Lung (tissue), 16 donors: ENCODE data around the gene F2RL2. TPM values are rescaled to one million over a fixed set of nuclear protein-coding genes. Genes with fewer than 3 reads are reported as not detected.

ENCODE experiments used
- ATAC-seq: fragments of 200-7000 bp; cut with Tn5 transposase; one replicate; pipeline ENCODE4 v1.9.1; 2020; ENCODE audit warnings: moderate number of reproducible peaks; ENCODE audit not compliant: insufficient read depth, low FRiP score
- DNase-seq, 3 donors: peaks; one replicate each; pipeline ENCODE4 v3.0.0-alpha.2; 2013 to 2017
- H3K27ac ChIP-seq, 2 donors: one replicate each; pipeline ENCODE4 v1.5.1; 2013; ENCODE audit warnings: mild to moderate bottlenecking in 2 of 2, moderate library complexity in 2 of 2, control low read depth in 1 of 2, inconsistent platforms in 1 of 2, low read depth in 1 of 2, low read length in 1 of 2
- H3K27me3 ChIP-seq, 3 donors: one replicate each; pipeline ENCODE4 v1.5.1; 2013; ENCODE audit warnings: low read length in 2 of 3; ENCODE audit not compliant: control insufficient read depth in 3 of 3, insufficient read depth in 3 of 3
- H3K36me3 ChIP-seq, 4 donors: one replicate each; pipeline ENCODE4 v1.5.1; 2013; ENCODE audit warnings: low read length in 4 of 4, mild to moderate bottlenecking in 1 of 4, moderate library complexity in 1 of 4; ENCODE audit not compliant: control insufficient read depth in 4 of 4, insufficient read depth in 4 of 4
- H3K4me1 ChIP-seq, 5 donors: one replicate each; pipeline ENCODE4 v1.5.1; 2013; ENCODE audit warnings: low read length in 5 of 5, mild to moderate bottlenecking in 2 of 5, moderate library complexity in 1 of 5; ENCODE audit not compliant: control insufficient read depth in 5 of 5, insufficient read depth in 5 of 5
- H3K4me3 ChIP-seq: one replicate; pipeline ENCODE4 v1.5.1; 2013; ENCODE audit warnings: mild to moderate bottlenecking, control low read depth, moderate library complexity
- H3K9ac ChIP-seq, 2 donors: one replicate each; pipeline ENCODE4 v1.5.1; 2013; ENCODE audit warnings: low read length in 2 of 2, control low read depth in 1 of 2; ENCODE audit not compliant: insufficient read depth in 1 of 2
- H3K9me3 ChIP-seq, 4 donors: one replicate each; pipeline ENCODE4 v1.5.1; 2013; ENCODE audit warnings: low read length in 3 of 4, mild to moderate bottlenecking in 1 of 4, moderate library complexity in 1 of 4; ENCODE audit not compliant: control insufficient read depth in 4 of 4, insufficient read depth in 3 of 4
- CTCF ChIP-seq: IDR thresholded peaks from 2 replicates; pipeline ENCODE4 v1.5.1; 2012; ENCODE audit warnings: mild to moderate bottlenecking; ENCODE audit errors: control extremely low read depth, extremely low read depth
- WGBS, 2 donors: extraction: QIAGEN DNeasy Blood & Tissue Kit; methylation state at CpG; one replicate each; pipeline ENCODE4 v1.1.7; 2013; 5-methylcytosine and 5-hydroxymethylcytosine counted together
- long read RNA-seq, 5 donors: transcript quantifications; one replicate each; lab custom pipeline, GENCODE V29; 2026
- polyA plus RNA-seq, 2 donors: library from polyadenylated mRNA; stranded (reverse); fragments of 200-250 nt; gene quantifications; one replicate each; pipeline ENCODE4 v1.2.1, GENCODE V29; 2013
- total RNA-seq, 2 donors: library from RNA; depleted of rRNA in 1 of 2; stranded (reverse); fragments of >200 nt in 1 of 2; gene quantifications; one replicate each; pipeline ENCODE4 v1.2.1, GENCODE V29; 2014 to 2021
- donor health status: control.
- donor health status: control.
- donor health status: Bipolar disorder and iron deficiency.
- donor health status: healthy.
- donor health status: DM: yes; HTN: yes; CAD: no.

Gene F2RL2
- total RNA-seq (under 1 TPM; 0.49 to 0.80 TPM), polyA plus RNA-seq (under 1 TPM; 0.07 to 0.18 TPM)
- long read RNA-seq, donor 1 = 0 reads
- long read RNA-seq, donor 2 = 0 reads
- long read RNA-seq, donor 3 = 0 reads
- long read RNA-seq, donor 4 = 0 reads
- long read RNA-seq, donor 5 = 0 reads

GRCh38 chr5:76622973-76623596 is at the start of gene F2RL2:
Gene F2RL2 (minus strand): TSS chr5:76623403. CDS start chr5:76623230, 173 bp downstream.
- Histone ChIP-seq H3K9ac (peak within 1 kb of the TSS in 1 of 2 donors; percentile 28), H3K27ac (no peak within 1 kb of the TSS), H3K36me3 (no peaks in the 10 kb centered on the region), H3K27me3 (no peaks in the 10 kb centered on the region), H3K4me1 (peaks cover 0 to 5% (median 0%) of the 10 kb centered on the region in 5 donors), H3K9me3 (no peaks in the 10 kb centered on the region), H3K4me3 (no peak within 1 kb of the TSS)
- DNase-seq (peak in 2 of 3 donors; percentile 30 to 44), ATAC-seq (no peak)
- 26 to 40% methylated on average over 7 of the region's 7 CpGs for WGBS, 2 donors
- no peak for TF ChIP-seq CTCF

- ATAC-seq = no peak
- no peak for DNase-seq
- 55 to 68% methylated on average over 2 of the region's 2 CpGs for WGBS, 2 donors
- H3K9me3 ChIP-seq = no peaks in the 10 kb centered on the region
- H3K4me1 ChIP-seq = no peaks in the 10 kb centered on the region
- no peak overlapping the region for H3K4me3 ChIP-seq
- TF ChIP-seq CTCF = no peak
- no peaks in the 10 kb centered on the region for H3K27me3 ChIP-seq
- no peak overlapping the region for H3K27ac ChIP-seq
- peaks cover 0 to 3% (median 0%) of the 10 kb centered on the region in 4 donors for H3K36me3 ChIP-seq
- H3K9ac ChIP-seq = no peak overlapping the region
Observed at GRCh38 chr5:76672242-76672641, 49.0 kb upstream of the F2RL2 start.

GRCh38 chr5:76670508-76670907 is 47.3 kb upstream of the F2RL2 start:
- Histone ChIP-seq H3K36me3 (peaks cover 0 to 3% (median 0%) of the 10 kb centered on the region in 4 donors), H3K27ac (no peak overlapping the region), H3K27me3 (no peaks in the 10 kb centered on the region), H3K9ac (no peak overlapping the region), H3K9me3 (no peaks in the 10 kb centered on the region), H3K4me3 (no peak overlapping the region), H3K4me1 (no peaks in the 10 kb centered on the region)
- no peak for ATAC-seq
- DNase-seq = no peak
- TF ChIP-seq CTCF = no peak
- WGBS, 2 donors = 54 to 82% methylated on average over 3 of the region's 3 CpGs
